ENCODE measurements around the gene GMDS.

Gene GMDS

DNA sequence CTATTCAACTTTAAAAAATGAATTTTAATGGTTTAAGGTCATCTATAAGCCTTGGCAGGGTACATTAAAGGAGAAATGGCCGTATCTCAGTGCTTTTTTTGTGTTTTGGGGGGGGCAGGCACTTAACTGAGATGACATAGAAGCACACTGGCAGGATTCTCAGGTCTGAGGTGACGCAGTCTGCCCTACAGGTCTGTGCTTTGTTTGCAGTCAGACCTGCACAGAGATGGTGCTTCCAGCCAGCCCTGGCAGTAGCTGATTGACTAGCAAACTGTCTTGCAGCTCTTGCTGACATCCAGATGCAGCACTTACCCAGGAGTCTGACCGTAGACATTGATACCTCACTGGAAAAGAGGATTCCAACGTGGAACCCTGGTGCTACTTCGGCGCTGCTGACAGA lies 386.5 kb downstream of the GMDS start:
- no peak for DNase-seq (ENCODE audit: low spot score)
- no peak for TF ChIP-seq CTCF (IDR thresholded peaks at IDR 0.05; ENCODE audit: borderline replicate concordance, control extremely low read depth, extremely low read depth, insufficient read depth, missing control alignments)
- in situ Hi-C loops (cut with MboI; ENCODE audit: low sequenced_read_pairs, unreplicated experiment) = no loop called here

GRCh38 chr6:1858196-1858595 lies 387.2 kb downstream of the GMDS start:
- in situ Hi-C loops (cut with MboI; ENCODE audit: low sequenced_read_pairs, unreplicated experiment) = no loop called here
- DNase-seq (ENCODE audit: low spot score) = no peak
- no peak for TF ChIP-seq CTCF (IDR thresholded peaks at IDR 0.05; ENCODE audit: borderline replicate concordance, control extremely low read depth, extremely low read depth, insufficient read depth, missing control alignments)

DNA sequence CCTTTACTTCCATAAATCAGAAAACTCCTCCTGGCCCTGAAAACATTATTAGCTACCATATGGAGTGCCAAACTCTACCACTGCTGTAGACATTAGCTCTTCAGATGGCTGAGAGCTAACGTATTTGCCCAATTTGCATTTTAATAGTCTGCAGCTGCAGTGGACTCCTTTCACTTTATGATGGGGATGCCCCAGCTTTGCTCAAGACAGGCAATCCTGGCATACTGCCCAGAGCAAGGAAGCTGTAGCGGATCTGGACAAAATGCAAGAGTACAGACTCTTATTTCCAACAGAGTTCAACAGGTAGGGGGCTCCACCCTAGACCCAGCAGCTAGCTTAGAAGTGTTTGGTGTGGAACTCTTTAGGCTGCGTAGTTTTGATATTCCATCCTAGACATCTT lies 389.0 kb downstream of the GMDS start:
- in situ Hi-C loops (cut with MboI; ENCODE audit: low sequenced_read_pairs, unreplicated experiment) = no loop called here
- no peak for TF ChIP-seq CTCF (IDR thresholded peaks at IDR 0.05; ENCODE audit: borderline replicate concordance, control extremely low read depth, extremely low read depth, insufficient read depth, missing control alignments)
- peak; percentile 57 for DNase-seq (ENCODE audit: low spot score)

DNA sequence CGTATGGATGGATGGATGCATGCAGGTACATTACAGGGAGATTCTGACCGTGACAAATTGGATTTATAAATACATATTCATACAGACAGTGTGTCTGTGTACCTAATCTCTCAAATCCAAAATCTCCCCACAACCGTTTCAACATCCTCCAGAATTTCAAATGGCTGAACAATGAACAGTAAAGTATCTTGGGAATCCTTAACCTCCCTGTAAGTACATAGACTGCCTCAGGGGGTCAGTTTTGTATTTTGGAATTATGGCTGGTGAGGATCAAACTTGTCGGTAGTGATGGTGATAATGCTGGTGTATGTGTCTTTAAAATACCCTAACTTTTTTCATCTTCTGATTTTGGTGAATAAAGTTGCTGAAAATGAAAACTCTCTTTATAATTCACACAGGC lies 389.5 kb downstream of the GMDS start:
- no peak for TF ChIP-seq CTCF (IDR thresholded peaks at IDR 0.05; ENCODE audit: borderline replicate concordance, control extremely low read depth, extremely low read depth, insufficient read depth, missing control alignments)
- in situ Hi-C loops (cut with MboI; ENCODE audit: low sequenced_read_pairs, unreplicated experiment) = no loop called here

GRCh38 chr6:1854296-1854695 lies 391.1 kb downstream of the GMDS start:
- DNase-seq (ENCODE audit: low spot score) = no peak
- in situ Hi-C loops (cut with MboI; ENCODE audit: low sequenced_read_pairs, unreplicated experiment) = no loop called here
- no peak for TF ChIP-seq CTCF (IDR thresholded peaks at IDR 0.05; ENCODE audit: borderline replicate concordance, control extremely low read depth, extremely low read depth, insufficient read depth, missing control alignments)

More for the DNA sequence above, 389.5 kb downstream of the GMDS start:
- DNase-seq (ENCODE audit: low spot score) = no peak

DNA sequence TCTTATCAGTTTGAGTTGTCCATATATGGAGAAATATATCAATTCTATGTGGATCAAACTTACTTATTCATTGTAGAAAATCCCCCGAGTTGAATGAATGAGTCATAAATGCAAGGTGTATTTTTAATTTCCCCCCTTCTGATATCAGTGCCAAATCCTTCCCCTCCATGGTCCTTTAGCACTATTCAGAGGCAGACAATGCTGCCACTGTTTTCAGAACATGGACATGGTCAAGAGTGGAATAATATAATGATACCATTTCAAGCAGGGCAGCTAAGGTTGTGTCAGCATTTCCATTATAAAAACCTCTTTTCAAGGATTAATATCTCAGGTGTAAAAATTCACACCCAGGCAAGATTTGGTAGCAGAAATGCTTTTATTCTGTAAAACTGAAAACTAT lies 391.6 kb downstream of the GMDS start:
- in situ Hi-C loops (cut with MboI; ENCODE audit: low sequenced_read_pairs, unreplicated experiment) = no loop called here
- no peak for DNase-seq (ENCODE audit: low spot score)

More for the DNA sequence above, 391.6 kb downstream of the GMDS start:
- no peak for TF ChIP-seq CTCF (IDR thresholded peaks at IDR 0.05; ENCODE audit: borderline replicate concordance, control extremely low read depth, extremely low read depth, insufficient read depth, missing control alignments)

All from GM13976 (cell line).